Heart right ventricle (tissue), 16 donors: ENCODE measurements around the gene GLRA1. TPM values are rescaled to one million over a fixed set of nuclear protein-coding genes. Genes with fewer than 3 reads are reported as not detected.

Experiments used
- ATAC-seq, 8 donors: fragments of 200-7000 bp; cut with Tn5 transposase; one replicate each; pipeline ENCODE4 v1.9.1; 2020; ENCODE audit warnings: mild to moderate bottlenecking in 8 of 8, moderate library complexity in 8 of 8, moderate number of reproducible peaks in 1 of 8
- DNase-seq, 2 donors: peaks; one replicate each; pipeline ENCODE4 v3.0.0-alpha.2; 2020
- H3K27ac ChIP-seq, 10 donors: fragments of 200-600 bp; sonication (generic) in 2 of 10; one replicate each; pipeline versions ENCODE4 v1.5.0 to v1.8.0; 2020 to 2022; ENCODE audit warnings: mild to moderate bottlenecking in 3 of 10
- H3K27me3 ChIP-seq, 7 donors: fragments of 200-600 bp; one replicate each; pipeline ENCODE4 v1.8.0; 2021 to 2022; ENCODE audit warnings: mild to moderate bottlenecking in 2 of 7
- H3K36me3 ChIP-seq, 9 donors: fragments of 200-600 bp; sonication (generic) in 1 of 9; one replicate each; pipeline versions ENCODE4 v1.5.0 to v1.8.0; 2020 to 2022; ENCODE audit warnings: mild to moderate bottlenecking in 2 of 9
- H3K4me1 ChIP-seq, 9 donors: fragments of 200-600 bp; sonication (generic) in 1 of 9; one replicate each; pipeline versions ENCODE4 v1.5.0 to v1.8.0; 2020 to 2022; ENCODE audit warnings: mild to moderate bottlenecking in 4 of 9
- H3K4me3 ChIP-seq, 10 donors: fragments of 200-600 bp; sonication (generic) in 2 of 10; one replicate each; pipeline versions ENCODE4 v1.5.0 to v1.8.0; 2020 to 2022; ENCODE audit warnings: mild to moderate bottlenecking in 7 of 10, moderate library complexity in 2 of 10
- H3K9me3 ChIP-seq, 11 donors: fragments of 200-600 bp in 10 of 11; sonication (generic) in 2 of 11; one replicate each; pipeline versions ENCODE4 v1.5.0 to v1.8.0; 2013 to 2022; ENCODE audit warnings: mild to moderate bottlenecking in 2 of 11, control low read depth in 1 of 11, moderate library complexity in 1 of 11
- CTCF ChIP-seq, 9 donors: fragments of 200-600 bp; sonication (generic) in 2 of 9; IDR thresholded peaks; one replicate each; pipeline versions ENCODE4 v1.5.0 to v1.8.0; 2021 to 2022; ENCODE audit warnings: antibody characterized with exemption in 9 of 9, mild to moderate bottlenecking in 5 of 9, moderate library complexity in 1 of 9
- WGBS, 2 donors: extraction: QIAGEN DNeasy Blood & Tissue Kit; methylation state at CpG; one replicate each; pipeline ENCODE4 v1.1.7; 2013; ENCODE audit warnings: inconsistent platforms in 1 of 2; 5-methylcytosine and 5-hydroxymethylcytosine counted together
- intact Hi-C, 10 donors: fragments of 100-400 bp; cut with DNase I; formaldehyde crosslinking; loops; one replicate each; pipeline versions ENCODE4 v1.11.1 to v1.14.2; 2022
- polyA plus RNA-seq, 2 donors: library from polyadenylated mRNA; stranded (reverse); fragments of 200-250 nt; gene quantifications; one replicate each; pipeline ENCODE4 v1.2.3, GENCODE V29; 2013
- total RNA-seq, 10 donors: library from RNA; stranded (reverse); fragmentation: NEBNext Ultra II Directional in 3 of 10; extraction: Animal tissue kit (Norgen Biotek cat#: 25700) in 3 of 10; gene quantifications; one replicate each; pipeline versions ENCODE4 v1.2.1 to v1.2.4, GENCODE V29; 2021 to 2023
- donor health status: Arrhythmogenic right ventricular cardiomyopathy.
- donor health status: ischemic (EF 13 %, LVEDD 7.1; RV severe dilation, severe dysfunction).
- donor health status: healthy with polysubstance abuse.
- donor health status: DM: no; HTN: yes; CAD: no.
- donor health status: DM: no; HTN: no; CAD: no.
- donor health status: ischemic (EF 25% LVEDD 6.9; RV normal size, moderate dysfunction).
- donor health status: ischemic (EF 25% LVEDD 5.7; RV mildly dilated, moderate dysfunction).
- donor health status: healthy.
- donor health status: DM: yes; HTN: yes; CAD: no.
- donor health status: Ischemic cardiomyopathy.
- donor health status: ischemic (EF 35%, LVEDD 5.7; RV mildly dilated, moderate dysfunction).
- donor health status: nonischemic (EF 11% LVEDD 7.7; RV severe dilation, severe dysfunction).
- donor health status: DM: yes; HTN: yes; CAD: no.
- donor health status: PGD.
- donor health status: ischemic (EF 29% LVEDD 5.4; RV normal size, mild dysfunction).
- donor health status: nonischemic (EF 23%, LVEDD 6.1; RV moderate dilation, normal function).

The GLRA1 gene
- total and polyA plus RNA-seq, 12 donors: not detected

- Histone ChIP-seq H3K27ac (no peak overlapping the region), H3K36me3 (peaks cover 0 to 23% (median 0%) of the 10 kb centered on the region in 9 donors), H3K27me3 (no peaks in the 10 kb centered on the region), H3K4me1 (peaks cover 0 to 30% (median 5%) of the 10 kb centered on the region in 9 donors), H3K4me3 (no peak overlapping the region), H3K9me3 (no peaks in the 10 kb centered on the region)
- DNase-seq: no peak
- intact Hi-C loops: loop anchor here in 6 of 10 donors (5.0 to 10.0 kb wide), 5 partner anchors 455 to 685 kb away; no protein-coding TSS in a partner anchor
- TF ChIP-seq CTCF (IDR thresholded peaks at IDR 0.05): no peak
- no peak for ATAC-seq
These were observed 104.8 kb downstream of the GLRA1 start for GRCh38 chr5:151819830-151820229.

GRCh38 chr5:151815051-151815450, 109.6 kb downstream of the GLRA1 start:
- intact Hi-C loops: no loop called here
- TF ChIP-seq CTCF (IDR thresholded peaks at IDR 0.05): no peak
- DNase-seq: no peak
- ATAC-seq: no peak
- H3K4me3 ChIP-seq: no peak overlapping the region
- no peaks in the 10 kb centered on the region for H3K27me3 ChIP-seq
- peaks cover 0 to 41% (median 24%) of the 10 kb centered on the region in 9 donors for H3K4me1 ChIP-seq
- H3K27ac ChIP-seq: no peak overlapping the region
- peaks cover 0 to 69% (median 0%) of the 10 kb centered on the region in 9 donors for H3K36me3 ChIP-seq
- no peaks in the 10 kb centered on the region for H3K9me3 ChIP-seq
- 71 to 77% methylated on average over 1 of the region's 1 CpG for WGBS, 2 donors

- H3K36me3 ChIP-seq: peaks cover 0 to 84% (median 0%) of the 10 kb centered on the region in 9 donors
- 41 to 59% methylated on average over 2 of the region's 2 CpGs for WGBS, 2 donors
- H3K9me3 ChIP-seq: no peaks in the 10 kb centered on the region
- ATAC-seq: peak; percentile 63 to 92 (median 82)
- H3K27ac ChIP-seq: peak overlapping the region in 6 of 10 donors; percentile 12 to 66 (median 46)
- intact Hi-C loops: loop anchor here in 1 of 10 donors (5.0 kb wide), 1 partner anchor 36 kb away; no protein-coding TSS in a partner anchor
- no peak for TF ChIP-seq CTCF (IDR thresholded peaks at IDR 0.05)
- peak in 1 of 2 donors; percentile 15 for DNase-seq
- H3K4me3 ChIP-seq: no peak overlapping the region
- H3K4me1 ChIP-seq: peaks cover 0 to 34% (median 28%) of the 10 kb centered on the region in 9 donors
- H3K27me3 ChIP-seq: no peaks in the 10 kb centered on the region
These were observed 111.8 kb downstream of the GLRA1 start for GRCh38 chr5:151812757-151813309.

- Histone ChIP-seq H3K36me3 (peaks cover 0 to 88% (median 0%) of the 10 kb centered on the region in 9 donors), H3K9me3 (no peaks in the 10 kb centered on the region), H3K4me3 (no peak overlapping the region), H3K27ac (peak overlapping the region in 7 of 10 donors; percentile 18 to 66 (median 51)), H3K4me1 (peaks cover 0 to 44% (median 28%) of the 10 kb centered on the region in 9 donors), H3K27me3 (no peaks in the 10 kb centered on the region)
- TF ChIP-seq CTCF (IDR thresholded peaks at IDR 0.05): no peak
- DNase-seq (peak in 1 of 2 donors; percentile 31), ATAC-seq (peak; percentile 79 to 92 (median 90))
- 65 to 70% methylated on average over 5 of the region's 5 CpGs for WGBS, 2 donors
- intact Hi-C loops: loop anchor here in 1 of 10 donors (5.0 kb wide), 1 partner anchor 34 kb away; no protein-coding TSS in a partner anchor
These were observed 112.9 kb downstream of the GLRA1 start for GRCh38 chr5:151811593-151812321.
